Suprapubic skin (tissue), 4 donors: ENCODE results near the gene NOL11. TPM values are rescaled to one million over a fixed set of nuclear protein-coding genes. Genes with fewer than 3 reads are reported as not detected.

ENCODE experiments used
- DNase-seq, 2 donors: peaks; one replicate each; pipeline ENCODE4 v3.0.0-alpha.2; 2019; ENCODE audit warnings: low spot score in 2 of 2
- H3K27ac ChIP-seq: fragments of 200-600 bp; sonication (generic); one replicate; pipeline ENCODE4 v1.5.1; 2019
- H3K27me3 ChIP-seq: fragments of 200-600 bp; sonication (generic); one replicate; pipeline ENCODE4 v1.5.1; 2019
- H3K36me3 ChIP-seq: fragments of 200-600 bp; sonication (generic); one replicate; pipeline ENCODE4 v1.5.1; 2019
- H3K4me1 ChIP-seq: fragments of 200-600 bp; sonication (generic); one replicate; pipeline ENCODE4 v1.5.1; 2019
- H3K4me3 ChIP-seq: fragments of 200-600 bp; sonication (generic); one replicate; pipeline ENCODE4 v1.5.1; 2019; ENCODE audit warnings: mild to moderate bottlenecking
- H3K9me3 ChIP-seq: fragments of 200-600 bp; sonication (generic); one replicate; pipeline ENCODE4 v1.5.1; 2019
- CTCF ChIP-seq, 2 donors: fragments of 200-600 bp in 1 of 2; fragments of 450-650 bp in 1 of 2; sonication (generic) in 1 of 2; IDR thresholded peaks; one replicate each; pipeline ENCODE4 v1.5.1; 2016 to 2019; ENCODE audit warnings: antibody characterized with exemption in 2 of 2, mild to moderate bottlenecking in 1 of 2, moderate library complexity in 1 of 2
- EP300 ChIP-seq: sonication (generic); formaldehyde crosslinking; IDR thresholded peaks from one replicate; pipeline ENCODE4 v1.6.1; 2017; ENCODE audit warnings: antibody characterized with exemption
- POLR2A ChIP-seq, 2 donors: fragments of 450-650 bp; IDR thresholded peaks; one replicate each; pipeline ENCODE4 v1.6.1; 2017; ENCODE audit warnings: antibody characterized with exemption in 2 of 2, mild to moderate bottlenecking in 2 of 2, moderate library complexity in 2 of 2
- POLR2AphosphoS5 ChIP-seq, 3 donors: sonication (generic); formaldehyde crosslinking; IDR thresholded peaks; one replicate each; pipeline ENCODE4 v1.6.1; 2017; ENCODE audit warnings: antibody characterized with exemption in 3 of 3
- WGBS: methylation state at CpG from one replicate; pipeline ENCODE4 v1.1.5; 2018; 5-methylcytosine and 5-hydroxymethylcytosine counted together
- total RNA-seq, 4 donors: library from RNA; depleted of rRNA; stranded (reverse); fragments of >200 nt; gene quantifications; one replicate each; pipeline ENCODE4 v1.1.0, GENCODE V29; 2016

Gene NOL11
- total RNA-seq, 4 donors from 2014 or later: 25.0 to 43.6 (median 29.6) TPM

- Histone ChIP-seq H3K27me3 (no peaks in the 10 kb centered on the region), H3K4me3 (no peak overlapping the region), H3K4me1 (no peaks in the 10 kb centered on the region), H3K36me3 (no peaks in the 10 kb centered on the region), H3K27ac (no peak overlapping the region), H3K9me3 (peaks cover 4% of the 10 kb centered on the region)
- 82% methylated on average over 10 of the region's 10 CpGs for WGBS
- no peak for DNase-seq
- no peak for TF ChIP-seq CTCF (IDR thresholded peaks at IDR 0.05)
- no peak for TF ChIP-seq POLR2A (IDR thresholded peaks at IDR 0.05)
- no peak for TF ChIP-seq POLR2AphosphoS5 (IDR thresholded peaks at IDR 0.05)
- no peak for TF ChIP-seq EP300
Measured at GRCh38 chr17:67784364-67785121, 66.8 kb downstream of the NOL11 start.

- TF ChIP-seq POLR2AphosphoS5 (IDR thresholded peaks at IDR 0.05): no peak
- no peak for TF ChIP-seq CTCF (IDR thresholded peaks at IDR 0.05)
- TF ChIP-seq EP300: no peak
- no peak for TF ChIP-seq POLR2A (IDR thresholded peaks at IDR 0.05)
- Histone ChIP-seq H3K4me1 (no peaks in the 10 kb centered on the region), H3K27me3 (no peaks in the 10 kb centered on the region), H3K9me3 (peaks cover 4% of the 10 kb centered on the region), H3K4me3 (no peak overlapping the region), H3K27ac (no peak overlapping the region), H3K36me3 (no peaks in the 10 kb centered on the region)
- DNase-seq: no peak
- 89% methylated on average over 3 of the region's 3 CpGs for WGBS
Measured at GRCh38 chr17:67785122-67785477, 67.4 kb downstream of the NOL11 start.

GRCh38 chr17:67785504-67785903 lies 67.8 kb downstream of the NOL11 start:
- peaks cover 4% of the 10 kb centered on the region for H3K9me3 ChIP-seq
- H3K27me3 ChIP-seq: no peaks in the 10 kb centered on the region
- no peak overlapping the region for H3K4me3 ChIP-seq
- no peak for TF ChIP-seq CTCF (IDR thresholded peaks at IDR 0.05)
- no peak for TF ChIP-seq EP300
- TF ChIP-seq POLR2A (IDR thresholded peaks at IDR 0.05): no peak
- no peak for TF ChIP-seq POLR2AphosphoS5 (IDR thresholded peaks at IDR 0.05)
- no peak for DNase-seq
- H3K36me3 ChIP-seq: no peaks in the 10 kb centered on the region
- H3K4me1 ChIP-seq: no peaks in the 10 kb centered on the region
- no peak overlapping the region for H3K27ac ChIP-seq
- WGBS: 92% methylated on average over 5 of the region's 5 CpGs

Other genes with a start within 250 kb of the NOL11 start
- 100 to 1,000 TPM in 2 of 4 donors, 10 to 100 TPM in 2; 67.6 to 213 (median 102) TPM for gene BPTF, start 107.6 kb downstream of the NOL11 start, total RNA-seq